Liver (tissue), 9 donors: ENCODE data around the gene COL24A1. TPM values are rescaled to one million over a fixed set of nuclear protein-coding genes. Genes with fewer than 3 reads are reported as not detected.

ENCODE experiments used
- DNase-seq: peaks from one replicate; pipeline ENCODE4 v3.0.0-alpha.2; 2017; ENCODE audit warnings: low spot score
- H3K27ac ChIP-seq, 2 donors: one replicate each; pipeline ENCODE4 v1.7.0; 2013; ENCODE audit warnings: inconsistent platforms in 2 of 2, low read length in 2 of 2, control low read depth in 1 of 2, low read depth in 1 of 2, mild to moderate bottlenecking in 1 of 2
- H3K27me3 ChIP-seq, 4 donors: one replicate each; pipeline versions ENCODE4 v1.6.1 to v1.7.0; 2013; ENCODE audit warnings: low read length in 3 of 4, inconsistent platforms in 1 of 4, mild to moderate bottlenecking in 1 of 4, moderate library complexity in 1 of 4; ENCODE audit not compliant: control insufficient read depth in 4 of 4, insufficient read depth in 4 of 4
- H3K36me3 ChIP-seq, 4 donors: one replicate each; pipeline versions ENCODE4 v1.6.1 to v1.7.0; 2013; ENCODE audit warnings: low read length in 3 of 4, mild to moderate bottlenecking in 3 of 4, low read depth in 1 of 4, moderate library complexity in 1 of 4; ENCODE audit not compliant: control insufficient read depth in 4 of 4, insufficient read depth in 3 of 4
- H3K4me1 ChIP-seq, 4 donors: one replicate each; pipeline versions ENCODE4 v1.6.1 to v1.7.0; 2013; ENCODE audit warnings: low read length in 3 of 4, mild to moderate bottlenecking in 3 of 4, moderate library complexity in 1 of 4; ENCODE audit not compliant: control insufficient read depth in 4 of 4, insufficient read depth in 4 of 4
- H3K4me3 ChIP-seq, 3 donors: one replicate each; pipeline versions ENCODE4 v1.6.1 to v1.7.0; 2013; ENCODE audit warnings: low read length in 3 of 3, control low read depth in 1 of 3, low read depth in 1 of 3, mild to moderate bottlenecking in 1 of 3
- H3K9ac ChIP-seq, 2 donors: one replicate each; pipeline ENCODE4 v1.7.0; 2013; ENCODE audit warnings: low read length in 2 of 2, mild to moderate bottlenecking in 2 of 2, moderate library complexity in 2 of 2, control low read depth in 1 of 2, low read depth in 1 of 2
- H3K9me3 ChIP-seq, 4 donors: one replicate each; pipeline versions ENCODE4 v1.6.1 to v1.7.0; 2013; ENCODE audit warnings: low read length in 3 of 4; ENCODE audit not compliant: control insufficient read depth in 4 of 4
- EGR1 ChIP-seq, 2 donors: IDR thresholded peaks; 2 replicates each; pipeline ENCODE4 v1.6.1; 2016 to 2018; ENCODE audit warnings: antibody characterized with exemption in 2 of 2, low read depth in 2 of 2
- FOXA1 ChIP-seq: IDR thresholded peaks from 2 replicates; pipeline ENCODE4 v1.6.1; 2016; ENCODE audit warnings: antibody characterized with exemption
- FOXA2 ChIP-seq: IDR thresholded peaks from 2 replicates; pipeline ENCODE4 v1.6.1; 2016; ENCODE audit warnings: antibody characterized with exemption
- GABPA ChIP-seq, 2 donors: IDR thresholded peaks in 1 of 2; conservative IDR thresholded peaks in 1 of 2; 2 replicates each; pipeline ENCODE4 v1.6.1; 2016; ENCODE audit warnings: antibody characterized with exemption in 2 of 2, mild to moderate bottlenecking in 1 of 2, moderate library complexity in 1 of 2
- HNF4A ChIP-seq, 2 donors: conservative IDR thresholded peaks; 2 replicates each; pipeline ENCODE4 v1.6.1; 2016; ENCODE audit warnings: antibody characterized with exemption in 2 of 2, mild to moderate bottlenecking in 2 of 2
- NR2F2 ChIP-seq: IDR thresholded peaks from 2 replicates; pipeline ENCODE4 v1.6.1; 2016; ENCODE audit warnings: antibody characterized with exemption
- RAD21 ChIP-seq, 2 donors: IDR thresholded peaks; 2 replicates each; pipeline ENCODE4 v1.6.1; 2016; ENCODE audit warnings: antibody characterized with exemption in 2 of 2, mild to moderate bottlenecking in 2 of 2
- SP1 ChIP-seq: IDR thresholded peaks from 2 replicates; pipeline ENCODE4 v1.6.1; 2018; ENCODE audit warnings: antibody characterized with exemption, mild to moderate bottlenecking
- TAF1 ChIP-seq: conservative IDR thresholded peaks from 2 replicates; pipeline ENCODE4 v1.6.1; 2016; ENCODE audit warnings: antibody characterized with exemption, mild to moderate bottlenecking
- YY1 ChIP-seq: IDR thresholded peaks from 2 replicates; pipeline ENCODE4 v1.6.1; 2016; ENCODE audit warnings: antibody characterized with exemption, mild to moderate bottlenecking
- WGBS: extraction: QIAGEN DNeasy Blood & Tissue Kit; methylation state at CpG from one replicate; pipeline ENCODE4 v1.1.7; 2013; 5-methylcytosine and 5-hydroxymethylcytosine counted together
- polyA plus RNA-seq, 2 donors: library from polyadenylated mRNA; stranded (reverse) in 1 of 2; unstranded in 1 of 2; fragments of 200-250 nt in 1 of 2; fragments of >200 nt in 1 of 2; fragmentation: Nextera tagmentation in 1 of 2; extraction: Ambion mirVana in 1 of 2; gene quantifications; one replicate each; pipeline versions ENCODE4 v1.2.1 to v1.2.3, GENCODE V29; 2013 to 2015
- total RNA-seq, 2 donors: library from RNA; depleted of rRNA; stranded (reverse); fragments of >200 nt; gene quantifications; one replicate each; pipeline ENCODE4 v1.2.3, GENCODE V29; 2014
- TF ChIP-seq, protein P1 (sequence below): fragments of 150-350 bp; IDR thresholded peaks from 2 replicates; pipeline ENCODE4 v1.5.1; 2017; ENCODE audit warnings: improper control_type of control experiment, low read depth, low read length; ENCODE audit not compliant: missing input control
- TF ChIP-seq, protein P2 (sequence below): IDR thresholded peaks from 2 replicates; pipeline ENCODE4 v1.6.1; 2016; ENCODE audit warnings: antibody characterized with exemption
- TF ChIP-seq, protein P3 (sequence below): IDR thresholded peaks from 2 replicates; pipeline ENCODE4 v1.6.1; 2016; ENCODE audit warnings: antibody characterized with exemption, mild to moderate bottlenecking
- TF ChIP-seq, protein P4 (sequence below): IDR thresholded peaks from 2 replicates; pipeline ENCODE4 v1.6.1; 2016; ENCODE audit warnings: antibody characterized with exemption
- donor health status: healthy.
- donor health status: healthy.
- donor health status: healthy.
- donor health status: healthy.
- donor health status: healthy.

COL24A1 gene
- total and polyA plus RNA-seq, 4 donors = under 0.01 to 0.28 (median 0.01) TPM; not detected in 1

DNA sequence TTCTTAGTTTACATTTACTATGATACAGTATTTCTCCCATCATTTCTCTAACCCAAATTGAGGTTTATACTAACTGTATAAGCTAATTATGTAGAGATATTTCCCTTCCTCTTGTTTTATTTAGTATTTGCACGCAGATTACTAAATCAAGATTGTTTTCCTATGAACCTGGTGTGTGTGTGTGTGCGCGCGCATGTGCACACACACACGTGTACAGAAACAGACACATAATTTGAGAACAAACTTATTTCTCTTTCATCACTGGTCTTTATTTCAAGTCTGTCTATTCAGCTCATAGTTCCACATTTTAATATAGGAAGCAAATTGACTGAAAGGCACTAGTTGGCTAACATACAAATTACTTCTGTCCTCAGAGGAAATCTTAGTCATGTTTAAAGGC lies 19.7 kb upstream of the COL24A1 start:
- Histone ChIP-seq H3K27me3 (no peaks in the 10 kb centered on the region), H3K9ac (no peak overlapping the region), H3K9me3 (no peaks in the 10 kb centered on the region), H3K4me1 (no peaks in the 10 kb centered on the region), H3K36me3 (no peaks in the 10 kb centered on the region), H3K27ac (no peak overlapping the region), H3K4me3 (no peak overlapping the region)
- no peak for TF ChIP-seq YY1
- TF ChIP-seq, protein P1, sequence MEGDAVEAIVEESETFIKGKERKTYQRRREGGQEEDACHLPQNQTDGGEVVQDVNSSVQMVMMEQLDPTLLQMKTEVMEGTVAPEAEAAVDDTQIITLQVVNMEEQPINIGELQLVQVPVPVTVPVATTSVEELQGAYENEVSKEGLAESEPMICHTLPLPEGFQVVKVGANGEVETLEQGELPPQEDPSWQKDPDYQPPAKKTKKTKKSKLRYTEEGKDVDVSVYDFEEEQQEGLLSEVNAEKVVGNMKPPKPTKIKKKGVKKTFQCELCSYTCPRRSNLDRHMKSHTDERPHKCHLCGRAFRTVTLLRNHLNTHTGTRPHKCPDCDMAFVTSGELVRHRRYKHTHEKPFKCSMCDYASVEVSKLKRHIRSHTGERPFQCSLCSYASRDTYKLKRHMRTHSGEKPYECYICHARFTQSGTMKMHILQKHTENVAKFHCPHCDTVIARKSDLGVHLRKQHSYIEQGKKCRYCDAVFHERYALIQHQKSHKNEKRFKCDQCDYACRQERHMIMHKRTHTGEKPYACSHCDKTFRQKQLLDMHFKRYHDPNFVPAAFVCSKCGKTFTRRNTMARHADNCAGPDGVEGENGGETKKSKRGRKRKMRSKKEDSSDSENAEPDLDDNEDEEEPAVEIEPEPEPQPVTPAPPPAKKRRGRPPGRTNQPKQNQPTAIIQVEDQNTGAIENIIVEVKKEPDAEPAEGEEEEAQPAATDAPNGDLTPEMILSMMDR = no peak
- TF ChIP-seq FOXA2 = no peak
- TF ChIP-seq, protein P2, sequence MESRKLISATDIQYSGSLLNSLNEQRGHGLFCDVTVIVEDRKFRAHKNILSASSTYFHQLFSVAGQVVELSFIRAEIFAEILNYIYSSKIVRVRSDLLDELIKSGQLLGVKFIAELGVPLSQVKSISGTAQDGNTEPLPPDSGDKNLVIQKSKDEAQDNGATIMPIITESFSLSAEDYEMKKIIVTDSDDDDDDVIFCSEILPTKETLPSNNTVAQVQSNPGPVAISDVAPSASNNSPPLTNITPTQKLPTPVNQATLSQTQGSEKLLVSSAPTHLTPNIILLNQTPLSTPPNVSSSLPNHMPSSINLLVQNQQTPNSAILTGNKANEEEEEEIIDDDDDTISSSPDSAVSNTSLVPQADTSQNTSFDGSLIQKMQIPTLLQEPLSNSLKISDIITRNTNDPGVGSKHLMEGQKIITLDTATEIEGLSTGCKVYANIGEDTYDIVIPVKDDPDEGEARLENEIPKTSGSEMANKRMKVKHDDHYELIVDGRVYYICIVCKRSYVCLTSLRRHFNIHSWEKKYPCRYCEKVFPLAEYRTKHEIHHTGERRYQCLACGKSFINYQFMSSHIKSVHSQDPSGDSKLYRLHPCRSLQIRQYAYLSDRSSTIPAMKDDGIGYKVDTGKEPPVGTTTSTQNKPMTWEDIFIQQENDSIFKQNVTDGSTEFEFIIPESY = no peak
- TF ChIP-seq GABPA (IDR thresholded peaks at IDR 0.05 in 1 of 2, conservative IDR thresholded peaks at IDR 0.05 in 1 of 2) = no peak
- no peak for TF ChIP-seq EGR1 (IDR thresholded peaks at IDR 0.05; ENCODE audit: low read depth in 2 of 2)
- no peak for TF ChIP-seq SP1
- TF ChIP-seq FOXA1 = no peak
- WGBS = 75% methylated on average over 5 of the region's 5 CpGs
- no peak for DNase-seq

DNA sequence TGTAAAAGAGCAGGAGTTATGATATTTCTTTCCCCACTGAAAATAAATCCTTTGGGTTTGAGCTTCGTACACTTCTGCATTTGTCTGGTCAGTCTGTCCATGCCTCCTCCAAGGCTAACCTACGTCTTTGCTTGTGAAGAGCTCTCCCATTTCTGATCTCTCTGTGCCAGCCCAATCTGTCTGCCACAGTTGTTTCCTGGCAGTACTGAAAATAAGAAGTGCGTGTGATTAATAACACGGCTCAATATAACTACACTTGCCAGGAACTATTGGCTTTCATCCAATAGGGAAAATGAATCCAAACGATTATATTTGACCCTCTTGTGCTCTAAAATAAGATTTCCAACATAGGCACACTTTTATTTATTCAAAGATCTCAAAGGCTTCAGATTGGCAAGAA lies 19.2 kb upstream of the COL24A1 start:
- 46% methylated on average over 5 of the region's 5 CpGs for WGBS
- Histone ChIP-seq H3K36me3 (no peaks in the 10 kb centered on the region), H3K9me3 (no peaks in the 10 kb centered on the region), H3K9ac (no peak overlapping the region), H3K27ac (no peak overlapping the region), H3K27me3 (no peaks in the 10 kb centered on the region), H3K4me1 (no peaks in the 10 kb centered on the region), H3K4me3 (no peak overlapping the region)
- TF ChIP-seq, protein P1 = no peak
- TF ChIP-seq YY1 (no peak), FOXA2 (no peak), TAF1 (no peak)
- DNase-seq = no peak

DNA sequence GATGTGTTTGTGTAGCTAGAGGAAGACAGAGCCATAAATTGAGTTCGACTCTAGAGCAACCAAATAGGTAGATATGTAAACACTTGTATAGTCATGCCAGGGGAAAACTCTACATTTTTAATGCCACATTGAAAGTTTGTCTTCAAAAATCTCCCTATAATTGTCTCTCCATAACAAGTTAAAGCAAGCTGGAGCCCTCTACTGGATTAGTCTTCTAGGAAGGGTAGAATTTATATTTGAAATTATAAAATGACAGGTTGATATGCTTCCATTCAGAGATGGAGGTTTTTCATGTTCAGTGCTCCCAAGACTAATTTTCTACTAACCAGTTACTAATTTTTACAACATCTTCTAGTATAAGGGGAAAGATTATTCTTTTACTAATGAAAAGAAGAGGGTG lies 13.1 kb upstream of the COL24A1 start:
- Histone ChIP-seq H3K9me3 (no peaks in the 10 kb centered on the region), H3K9ac (no peak overlapping the region), H3K36me3 (no peaks in the 10 kb centered on the region), H3K27ac (no peak overlapping the region), H3K27me3 (no peaks in the 10 kb centered on the region), H3K4me3 (no peak overlapping the region), H3K4me1 (no peaks in the 10 kb centered on the region)
- DNase-seq = no peak
- 59% methylated on average over 1 of the region's 1 CpG for WGBS
- TF ChIP-seq EGR1 (IDR thresholded peaks at IDR 0.05; ENCODE audit: low read depth in 2 of 2) = no peak
- TF ChIP-seq, protein P3, sequence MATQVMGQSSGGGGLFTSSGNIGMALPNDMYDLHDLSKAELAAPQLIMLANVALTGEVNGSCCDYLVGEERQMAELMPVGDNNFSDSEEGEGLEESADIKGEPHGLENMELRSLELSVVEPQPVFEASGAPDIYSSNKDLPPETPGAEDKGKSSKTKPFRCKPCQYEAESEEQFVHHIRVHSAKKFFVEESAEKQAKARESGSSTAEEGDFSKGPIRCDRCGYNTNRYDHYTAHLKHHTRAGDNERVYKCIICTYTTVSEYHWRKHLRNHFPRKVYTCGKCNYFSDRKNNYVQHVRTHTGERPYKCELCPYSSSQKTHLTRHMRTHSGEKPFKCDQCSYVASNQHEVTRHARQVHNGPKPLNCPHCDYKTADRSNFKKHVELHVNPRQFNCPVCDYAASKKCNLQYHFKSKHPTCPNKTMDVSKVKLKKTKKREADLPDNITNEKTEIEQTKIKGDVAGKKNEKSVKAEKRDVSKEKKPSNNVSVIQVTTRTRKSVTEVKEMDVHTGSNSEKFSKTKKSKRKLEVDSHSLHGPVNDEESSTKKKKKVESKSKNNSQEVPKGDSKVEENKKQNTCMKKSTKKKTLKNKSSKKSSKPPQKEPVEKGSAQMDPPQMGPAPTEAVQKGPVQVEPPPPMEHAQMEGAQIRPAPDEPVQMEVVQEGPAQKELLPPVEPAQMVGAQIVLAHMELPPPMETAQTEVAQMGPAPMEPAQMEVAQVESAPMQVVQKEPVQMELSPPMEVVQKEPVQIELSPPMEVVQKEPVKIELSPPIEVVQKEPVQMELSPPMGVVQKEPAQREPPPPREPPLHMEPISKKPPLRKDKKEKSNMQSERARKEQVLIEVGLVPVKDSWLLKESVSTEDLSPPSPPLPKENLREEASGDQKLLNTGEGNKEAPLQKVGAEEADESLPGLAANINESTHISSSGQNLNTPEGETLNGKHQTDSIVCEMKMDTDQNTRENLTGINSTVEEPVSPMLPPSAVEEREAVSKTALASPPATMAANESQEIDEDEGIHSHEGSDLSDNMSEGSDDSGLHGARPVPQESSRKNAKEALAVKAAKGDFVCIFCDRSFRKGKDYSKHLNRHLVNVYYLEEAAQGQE = no peak
- no peak for TF ChIP-seq FOXA2
- TF ChIP-seq, protein P4, sequence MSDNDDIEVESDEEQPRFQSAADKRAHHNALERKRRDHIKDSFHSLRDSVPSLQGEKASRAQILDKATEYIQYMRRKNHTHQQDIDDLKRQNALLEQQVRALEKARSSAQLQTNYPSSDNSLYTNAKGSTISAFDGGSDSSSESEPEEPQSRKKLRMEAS = no peak
- TF ChIP-seq SP1 = no peak
- no peak for TF ChIP-seq YY1
- no peak for TF ChIP-seq HNF4A (conservative IDR thresholded peaks at IDR 0.05)
- no peak for TF ChIP-seq RAD21 (IDR thresholded peaks at IDR 0.05)
- no peak for TF ChIP-seq FOXA1
- TF ChIP-seq NR2F2 = no peak
- TF ChIP-seq, protein P2 = no peak
- TF ChIP-seq TAF1 = no peak
